Activated naive CD4-positive, alpha-beta T cell treated with Interleukin-2 at 50 U/mL for 16 hours (primary cell): ENCODE measurements around the gene CACNA2D2.
"Not testable (repeated sequence)": the region's sequence is repeated elsewhere in the genome, so short reads cannot be mapped to it uniquely, and the experiment has no call there.

Source experiments
- DNase-seq: peaks from one replicate; pipeline ENCODE4 v3.0.0-alpha.2; 2020

The CACNA2D2 gene

GRCh38 chr3:50525987-50526386, 22.6 kb upstream of the CACNA2D2 start:
- DNase-seq = peak; percentile 54

- no peak for DNase-seq
These were observed 21.9 kb upstream of the CACNA2D2 start for GRCh38 chr3:50525191-50525910.

- no peak for DNase-seq
These were observed 21.3 kb upstream of the CACNA2D2 start for GRCh38 chr3:50524746-50525145.

- no peak for DNase-seq
These were observed 19.9 kb upstream of the CACNA2D2 start for GRCh38 chr3:50523279-50523811.

- DNase-seq = no peak
These were observed 18.1 kb upstream of the CACNA2D2 start for GRCh38 chr3:50521572-50521971.

- DNase-seq = no peak
These were observed 17.4 kb upstream of the CACNA2D2 start for GRCh38 chr3:50520849-50521248.

GRCh38 chr3:50519471-50520089, 16.1 kb upstream of the CACNA2D2 start:
- DNase-seq = peak; percentile 76

- no peak for DNase-seq
These were observed 15.0 kb upstream of the CACNA2D2 start for GRCh38 chr3:50518436-50518835.

GRCh38 chr3:50517721-50518206, 14.3 kb upstream of the CACNA2D2 start:
- DNase-seq = no peak

- no peak for DNase-seq
These were observed 13.0 kb upstream of the CACNA2D2 start for GRCh38 chr3:50516440-50516871.

- DNase-seq = no peak
These were observed 12.4 kb upstream of the CACNA2D2 start for GRCh38 chr3:50515565-50516439.

GRCh38 chr3:50512908-50513307, 9.5 kb upstream of the CACNA2D2 start:
- not testable (repeated sequence) for DNase-seq

GRCh38 chr3:50512131-50512530, 8.7 kb upstream of the CACNA2D2 start:
- DNase-seq = no peak

- DNase-seq = no peak
These were observed 6.9 kb upstream of the CACNA2D2 start for GRCh38 chr3:50510325-50510724.

- no peak for DNase-seq
These were observed 6.3 kb upstream of the CACNA2D2 start for GRCh38 chr3:50509715-50510114.

- no peak for DNase-seq
These were observed 5.4 kb upstream of the CACNA2D2 start for GRCh38 chr3:50508821-50509220.

GRCh38 chr3:50506169-50506568, 2.7 kb upstream of the CACNA2D2 start:
- DNase-seq = no peak

GRCh38 chr3:50504681-50505080, 1.2 kb upstream of the CACNA2D2 start:
- no peak for DNase-seq

GRCh38 chr3:50502584-50503423, 630 bp downstream of the CACNA2D2 start:
- DNase-seq = no peak

- no peak for DNase-seq
These were observed 1.2 kb downstream of the CACNA2D2 start for GRCh38 chr3:50502225-50502583.

- no peak for DNase-seq
These were observed 7.6 kb downstream of the CACNA2D2 start for GRCh38 chr3:50495609-50496423.
